ENCODE results near the gene ZDHHC5. TPM values are rescaled to one million over a fixed set of nuclear protein-coding genes. Genes with fewer than 3 reads are reported as not detected.

Gene ZDHHC5
- total and polyA plus RNA-seq, 2 of the 4 experiments (the other 2 are of a cell fraction) = 19.4 to 45.7 TPM

DNA sequence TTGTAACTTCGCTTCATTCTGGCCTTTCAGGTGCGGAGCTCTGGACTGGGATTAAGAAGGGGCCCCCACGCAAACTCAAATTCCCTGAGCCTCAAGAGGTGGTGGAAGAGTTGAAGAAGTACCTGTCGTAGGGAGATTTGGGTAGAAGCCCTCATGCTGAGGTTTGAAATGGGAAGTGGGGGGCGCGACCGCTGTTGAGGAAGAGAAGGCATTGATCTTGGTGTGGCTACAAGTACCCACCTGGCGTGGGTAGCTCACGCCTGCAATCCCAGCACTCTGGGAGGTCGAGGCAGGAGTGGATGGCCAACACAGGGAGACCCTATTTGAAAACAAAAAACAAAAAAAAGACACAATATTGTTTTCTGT is 74.2 kb downstream of the ZDHHC5 start:
- H4K5ac ChIP-seq (ENCODE audit: low read depth, low read length) = no peak overlapping the region
- peaks cover 2% of the 10 kb centered on the region; the same call in 1 of the 2 replicates for H3K4me1 ChIP-seq (ENCODE audit: control insufficient read depth, insufficient read depth, low read length)
- H4K20me1 ChIP-seq (ENCODE audit: insufficient read depth, low read length) = no peaks in the 10 kb centered on the region
- TSS peak; percentile 52 for BruUV-seq (replicated peaks)
- peaks cover 42% of the 10 kb centered on the region for H3K36me3 ChIP-seq (ENCODE audit: control insufficient read depth, insufficient read depth, low read length)
- H2AFZ ChIP-seq (replicated peaks; ENCODE audit: low read length, poor library complexity) = peak overlapping the region; percentile 94
- H3K18ac ChIP-seq (ENCODE audit: low read depth, low read length) = no peak overlapping the region
- 0 out of 2 replicates have a peak, but pooled peaks cover 3% of the 10 kb centered on the region for H3K9me1 ChIP-seq (ENCODE audit: insufficient read depth, low read length)
- DNase-seq (no peak), ATAC-seq (ENCODE audit: low read depth) (no peak)
- in situ Hi-C loops (cut with MboI; ENCODE audit: low sequenced_read_pairs) (loop anchor here (10.0 kb wide), 1 partner anchor 773 kb away; no protein-coding TSS in a partner anchor), dilution Hi-C loops (cut with HindIII; ENCODE audit: low sequenced_read_pairs, unreplicated experiment) (no loop called here), intact Hi-C loops (cut with micrococcal nuclease) (loop anchor here (5.0 to 10.0 kb wide), 2 partner anchors 543 to 770 kb away; no protein-coding TSS in a partner anchor)
- peak overlapping the region; percentile 75 for H2BK5ac ChIP-seq (ENCODE audit: low read depth, low read length, poor library complexity, severe bottlenecking)
- peak overlapping the region; percentile 92 for H3K4ac ChIP-seq (ENCODE audit: low read depth, low read length)
- H2BK120ac ChIP-seq (ENCODE audit: low read depth, low read length) = 0 out of 2 replicates have a peak overlapping the region, but pooled peaks have one; percentile 17
- H2BK15ac ChIP-seq (ENCODE audit: low read depth, low read length) = no peak overlapping the region
- 0% methylated on average over 2 of the region's 10 CpGs; no CpG with 5 or more reads in 1 of the 2 experiments for WGBS, 2 experiments (ENCODE audit: extremely low coverage in 2 of 2, insufficient read length in 1 of 2)
- no peak for TF ChIP-seq NFE2L2 (IDR thresholded peaks at IDR 0.05; ENCODE audit: low read depth, low read length)
- TF ChIP-seq MAZ (IDR thresholded peaks at IDR 0.05; ENCODE audit: borderline replicate concordance, low read depth, low read length) = no peak
- no peak for TF ChIP-seq POLR2A (IDR thresholded peaks at IDR 0.05; ENCODE audit: low read depth, low read length)
- TF ChIP-seq RFX5 (IDR thresholded peaks at IDR 0.05; ENCODE audit: low read depth, low read length) = no peak
- no peak for TF ChIP-seq FOS (IDR thresholded peaks at IDR 0.05; ENCODE audit: low read depth, low read length)
- H2AK5ac ChIP-seq (ENCODE audit: low read depth, low read length) = peak overlapping the region; percentile 33
- H3K14ac ChIP-seq (replicated peaks; ENCODE audit: low read depth, low read length) = peak overlapping the region; percentile 76
- peak overlapping the region; percentile 98 for H2AK9ac ChIP-seq (replicated peaks; ENCODE audit: low read depth, low read length, poor library complexity)
- H3K4me3 ChIP-seq (ENCODE audit: insufficient read depth, low read depth, low read length) = peak overlapping the region; percentile 63
- ChIA-PET POLR2A (ENCODE audit: unreplicated experiment) (interaction anchor here (1.2 kb wide), 1 partner anchor 19 kb away, joined by 4 read pairs; no protein-coding TSS in a partner anchor), CTCF (no interaction called here)
- peak overlapping the region; percentile 76 to 99 for H4K8ac ChIP-seq (ENCODE audit: low read depth in 2 of 2, low read length in 2 of 2)
- H3K27me3 ChIP-seq (ENCODE audit: control insufficient read depth, insufficient read depth, low read length) = no peaks in the 10 kb centered on the region
- peaks cover 29 to 42% of the 10 kb centered on the region in 2 experiments for H3K79me1 ChIP-seq (ENCODE audit: low read depth in 1 of 2, low read length in 2 of 2)
- peak overlapping the region; percentile 97 for H3K4me2 ChIP-seq (ENCODE audit: low read depth, low read length)
- no peaks in the 10 kb centered on the region for H3K9me3 ChIP-seq (ENCODE audit: control insufficient read depth, insufficient read depth, low read length)
- H3K56ac ChIP-seq (ENCODE audit: extremely low read depth, insufficient read depth, low read length) = peak overlapping the region; percentile 83
- H4K91ac ChIP-seq (ENCODE audit: insufficient read depth, low read depth, low read length) = peak overlapping the region; percentile 77
- peak overlapping the region; percentile 86 for H3K27ac ChIP-seq (ENCODE audit: insufficient read depth, low read length)
- H3K23ac ChIP-seq (ENCODE audit: low read depth, low read length) = peak overlapping the region; percentile 91
- no peak overlapping the region for H2BK20ac ChIP-seq (ENCODE audit: low read depth, low read length)
- peak overlapping the region; percentile 80 for H3K9ac ChIP-seq (ENCODE audit: low read depth, low read length)
